ENCODE data around the gene HTN1.
"Not testable (repeated sequence)": the region's sequence is repeated elsewhere in the genome, so short reads cannot be mapped to it uniquely, and the experiment has no call there.

Gene HTN1

DNA sequence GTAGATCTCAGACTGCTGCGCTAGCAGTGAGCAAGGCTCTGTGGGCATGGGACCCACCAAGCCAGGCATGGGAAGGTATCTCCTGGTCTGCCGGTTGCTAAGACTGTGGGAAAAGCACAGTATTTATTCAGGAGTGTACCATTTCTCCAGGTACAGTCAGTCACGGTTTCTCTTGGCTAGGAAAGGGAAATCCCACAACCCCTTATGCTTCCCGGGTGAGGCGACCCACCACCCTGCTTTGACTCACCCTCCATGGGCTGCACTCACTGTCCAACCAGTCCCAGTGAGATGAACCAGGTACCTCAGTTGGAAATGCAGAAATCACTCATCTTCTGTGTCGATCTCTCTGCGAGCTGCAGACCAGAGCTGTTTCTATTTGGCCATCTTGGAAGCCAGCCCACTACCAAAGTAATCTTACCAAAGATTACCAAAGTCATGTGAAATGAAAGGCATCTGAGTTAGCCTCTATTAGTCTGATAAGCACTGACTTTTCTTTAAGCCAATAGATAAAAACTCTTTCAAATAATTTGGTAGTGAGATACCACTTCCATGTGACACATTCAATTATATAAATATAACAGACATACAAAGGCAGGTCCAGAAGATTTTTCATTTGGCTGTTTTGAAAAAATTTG is 8.5 kb upstream of the HTN1 start:
- DNase-seq (ENCODE audit: low read depth), result no peak
- H3K4me3 ChIP-seq (ENCODE audit: low read depth, low read length), result no peak overlapping the region
- TF ChIP-seq, protein P1, sequence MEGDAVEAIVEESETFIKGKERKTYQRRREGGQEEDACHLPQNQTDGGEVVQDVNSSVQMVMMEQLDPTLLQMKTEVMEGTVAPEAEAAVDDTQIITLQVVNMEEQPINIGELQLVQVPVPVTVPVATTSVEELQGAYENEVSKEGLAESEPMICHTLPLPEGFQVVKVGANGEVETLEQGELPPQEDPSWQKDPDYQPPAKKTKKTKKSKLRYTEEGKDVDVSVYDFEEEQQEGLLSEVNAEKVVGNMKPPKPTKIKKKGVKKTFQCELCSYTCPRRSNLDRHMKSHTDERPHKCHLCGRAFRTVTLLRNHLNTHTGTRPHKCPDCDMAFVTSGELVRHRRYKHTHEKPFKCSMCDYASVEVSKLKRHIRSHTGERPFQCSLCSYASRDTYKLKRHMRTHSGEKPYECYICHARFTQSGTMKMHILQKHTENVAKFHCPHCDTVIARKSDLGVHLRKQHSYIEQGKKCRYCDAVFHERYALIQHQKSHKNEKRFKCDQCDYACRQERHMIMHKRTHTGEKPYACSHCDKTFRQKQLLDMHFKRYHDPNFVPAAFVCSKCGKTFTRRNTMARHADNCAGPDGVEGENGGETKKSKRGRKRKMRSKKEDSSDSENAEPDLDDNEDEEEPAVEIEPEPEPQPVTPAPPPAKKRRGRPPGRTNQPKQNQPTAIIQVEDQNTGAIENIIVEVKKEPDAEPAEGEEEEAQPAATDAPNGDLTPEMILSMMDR (conservative IDR thresholded peaks at IDR 0.05; ENCODE audit: low read depth, low read length), result no peak

DNA sequence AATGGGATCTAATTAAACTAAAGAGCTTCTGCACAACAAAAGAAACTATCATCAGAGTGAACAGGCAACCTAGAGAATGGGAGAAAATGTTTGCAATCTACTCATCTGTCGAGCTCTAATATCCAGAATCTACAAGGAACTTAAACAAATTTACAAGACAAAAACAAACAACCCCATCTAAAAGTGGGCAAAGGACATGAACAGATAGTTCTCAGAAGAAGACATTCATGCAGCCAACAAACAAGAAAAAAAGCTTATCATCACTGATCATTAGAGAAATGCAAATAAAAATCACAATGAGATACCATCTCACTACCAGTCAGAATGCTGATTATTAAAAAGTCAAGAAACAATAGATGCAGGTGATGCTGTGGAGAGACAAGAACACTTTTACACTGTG is 6.3 kb downstream of the HTN1 start:
- H3K4me3 ChIP-seq (ENCODE audit: low read depth, low read length); DNase-seq (ENCODE audit: low read depth): not testable (repeated sequence)

DNA sequence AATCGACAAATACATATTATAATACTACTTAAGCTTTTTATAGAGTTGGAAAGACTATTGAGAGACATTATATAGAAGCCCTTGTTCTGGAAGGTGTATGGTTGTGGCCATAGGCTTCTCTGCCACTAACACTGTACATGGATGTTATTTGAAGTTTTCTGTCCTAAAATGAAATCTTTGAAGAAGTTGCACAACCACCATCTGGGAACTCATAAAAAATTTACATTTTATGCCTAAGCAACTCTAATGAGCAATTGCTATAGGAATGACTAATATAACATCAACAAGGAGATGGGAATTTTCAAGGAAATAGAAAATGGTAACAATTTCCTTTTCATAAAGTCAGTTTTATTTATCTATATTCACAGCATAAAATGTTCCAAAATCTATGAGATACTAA is 7.4 kb downstream of the HTN1 start:
- no peak for DNase-seq (ENCODE audit: low read depth)

DNA sequence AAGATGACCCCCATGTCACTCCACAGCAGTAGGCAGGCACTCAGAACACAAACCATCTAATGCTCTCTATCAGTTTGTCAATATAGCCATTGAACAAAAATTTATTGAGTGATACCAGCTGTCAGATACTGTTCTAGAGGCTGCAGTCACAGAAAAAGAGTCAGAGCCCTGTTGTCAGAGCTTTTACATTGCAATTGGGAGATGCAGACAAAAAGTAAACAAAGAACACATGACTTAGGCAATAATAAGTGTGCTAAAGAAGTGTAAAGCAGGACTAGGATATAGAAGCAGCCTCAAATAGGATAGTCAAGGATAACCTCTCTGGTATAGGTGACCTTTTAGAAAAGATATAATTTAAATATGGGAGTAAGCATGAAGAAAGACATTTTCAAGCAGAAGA is 8.9 kb downstream of the HTN1 start:
- no peak overlapping the region for H3K4me3 ChIP-seq (ENCODE audit: low read depth, low read length)
- DNase-seq (ENCODE audit: low read depth), result no peak
- TF ChIP-seq, protein P1 (conservative IDR thresholded peaks at IDR 0.05; ENCODE audit: low read depth, low read length), result no peak

More for the DNA sequence above, 7.4 kb downstream of the HTN1 start:
- TF ChIP-seq, protein P1 (conservative IDR thresholded peaks at IDR 0.05; ENCODE audit: low read depth, low read length), result no peak
- no peak overlapping the region for H3K4me3 ChIP-seq (ENCODE audit: low read depth, low read length)

DNA sequence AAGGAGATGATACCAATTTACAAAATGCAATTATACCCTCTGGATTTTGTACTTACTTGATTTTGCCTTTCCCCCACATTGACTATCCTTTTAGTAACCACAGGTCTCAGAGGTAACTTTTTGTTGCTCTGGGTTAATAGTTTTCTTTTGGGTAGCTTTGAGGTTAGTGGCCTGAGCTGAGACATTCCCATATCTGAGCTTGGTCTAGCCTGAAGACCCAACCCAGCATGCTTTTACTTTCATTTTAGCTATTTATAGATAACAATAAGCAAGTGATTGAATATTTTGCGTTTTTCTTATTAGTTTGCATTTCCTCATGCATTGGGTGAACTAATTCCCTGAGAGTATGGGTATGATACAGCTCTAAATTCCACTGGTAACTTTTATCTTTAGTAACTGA is 11.8 kb downstream of the HTN1 start:
- no peak for DNase-seq (ENCODE audit: low read depth)
- TF ChIP-seq, protein P1 (conservative IDR thresholded peaks at IDR 0.05; ENCODE audit: low read depth, low read length), result no peak
- no peak overlapping the region for H3K4me3 ChIP-seq (ENCODE audit: low read depth, low read length)

DNA sequence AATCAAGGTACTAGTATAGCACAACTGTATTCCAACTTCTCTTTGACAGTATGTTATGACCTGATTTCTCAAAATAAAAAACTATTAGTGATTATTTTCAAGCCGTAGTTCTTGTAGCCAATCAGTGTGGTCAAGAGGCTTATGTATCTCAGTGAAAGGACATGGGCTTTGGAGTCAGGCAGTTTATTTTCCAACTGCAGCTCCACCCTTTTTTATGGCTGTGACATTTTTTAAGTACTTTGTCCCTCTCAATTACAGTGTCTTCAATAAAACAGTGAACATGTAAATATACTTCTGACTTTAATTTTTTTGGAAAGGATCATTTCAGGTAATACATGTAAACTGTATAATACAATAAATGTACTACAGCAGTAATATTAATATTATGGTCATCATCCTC is 30.0 kb downstream of the HTN1 start:
- DNase-seq (ENCODE audit: low read depth), result no peak
- no peak overlapping the region for H3K4me3 ChIP-seq (ENCODE audit: low read depth, low read length)
- TF ChIP-seq, protein P1 (conservative IDR thresholded peaks at IDR 0.05; ENCODE audit: low read depth, low read length), result no peak

DNA sequence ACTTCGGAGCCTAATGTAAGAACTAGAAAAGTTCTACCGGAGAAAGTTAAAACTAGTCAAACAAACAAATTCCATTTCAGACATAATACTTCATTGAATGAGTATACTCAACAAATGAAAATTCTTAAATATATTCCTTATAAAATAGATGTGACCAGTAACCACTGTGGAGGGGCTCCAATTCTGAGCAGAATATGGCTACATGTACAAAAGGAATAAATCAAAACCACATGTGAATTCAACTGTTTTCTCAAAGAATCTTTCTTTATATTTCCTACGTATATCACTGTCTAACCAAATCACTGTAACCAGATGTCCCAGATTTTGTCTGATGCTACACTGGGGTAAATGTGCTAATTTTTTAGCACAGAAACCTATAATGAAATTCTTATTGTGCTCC is 49.0 kb downstream of the HTN1 start:
- DNase-seq (ENCODE audit: low read depth), result no peak
- H3K4me3 ChIP-seq (ENCODE audit: low read depth, low read length), result no peak overlapping the region
- TF ChIP-seq, protein P1 (conservative IDR thresholded peaks at IDR 0.05; ENCODE audit: low read depth, low read length), result no peak
